Suppressor macrophage treated with lipopolysaccharide for 4 hours (primary cell): ENCODE results near the gene PTPMT1.
"Not testable (repeated sequence)": the region's sequence is repeated elsewhere in the genome, so short reads cannot be mapped to it uniquely, and the experiment has no call there.

Experiments used
- DNase-seq: peaks from one replicate; pipeline ENCODE4 v3.0.0-alpha.2; 2020

PTPMT1 gene

DNA sequence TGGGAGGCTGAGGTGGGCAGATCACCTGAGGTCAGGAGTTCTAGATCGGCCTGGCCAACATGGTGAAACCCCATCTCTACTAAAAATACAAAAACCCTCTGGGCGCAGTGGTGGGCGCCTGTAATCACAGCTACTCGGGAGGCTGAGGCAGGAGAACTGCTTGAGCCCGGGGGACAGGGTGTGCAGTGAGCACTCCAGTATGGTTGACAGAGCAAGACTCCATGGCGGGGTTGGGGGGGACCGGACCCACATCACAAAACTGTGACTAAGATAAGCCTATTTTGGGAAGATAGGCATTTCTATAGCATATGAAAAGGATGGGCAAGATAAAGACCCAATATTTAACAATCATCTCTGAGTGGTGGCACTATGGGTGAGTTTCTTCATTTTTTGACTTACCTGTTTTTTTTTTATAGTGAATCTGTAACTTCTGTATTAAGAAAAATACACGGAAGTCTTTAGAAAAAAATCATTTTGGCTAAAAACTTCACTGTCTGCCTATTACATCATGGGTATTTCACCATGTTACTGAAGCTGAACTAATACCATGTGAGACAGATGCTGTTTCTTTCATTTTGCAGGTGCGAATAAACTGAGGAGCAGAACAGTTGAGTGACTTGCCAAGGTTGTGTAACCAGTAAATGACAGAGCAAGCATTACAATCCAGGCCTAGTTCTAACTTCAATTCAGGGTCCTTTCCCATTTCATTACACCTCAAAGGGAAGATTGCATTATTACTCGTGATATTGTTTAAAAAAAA, 14.9 kb upstream of the PTPMT1 start:
- peak; percentile 49 for DNase-seq

DNA sequence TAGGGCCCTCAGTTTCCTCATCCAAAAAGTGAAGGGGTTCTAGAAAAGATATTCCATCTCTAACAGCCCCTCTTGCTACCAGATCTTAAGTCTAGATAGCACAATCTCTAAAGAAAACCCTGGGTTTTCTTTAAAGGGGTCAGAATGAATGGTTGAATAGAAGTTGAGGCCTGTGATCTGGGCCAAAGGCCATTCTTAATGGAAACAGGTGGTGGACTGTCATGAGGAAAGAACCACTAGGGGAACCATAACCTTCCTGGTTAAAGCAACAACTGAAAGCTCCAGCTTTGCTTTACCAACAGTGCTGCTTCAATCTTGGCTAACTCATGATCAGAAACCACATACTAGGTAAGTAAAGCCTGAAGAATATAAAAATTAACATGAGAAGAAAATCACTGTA, 14.3 kb upstream of the PTPMT1 start:
- DNase-seq = peak; percentile 43

DNA sequence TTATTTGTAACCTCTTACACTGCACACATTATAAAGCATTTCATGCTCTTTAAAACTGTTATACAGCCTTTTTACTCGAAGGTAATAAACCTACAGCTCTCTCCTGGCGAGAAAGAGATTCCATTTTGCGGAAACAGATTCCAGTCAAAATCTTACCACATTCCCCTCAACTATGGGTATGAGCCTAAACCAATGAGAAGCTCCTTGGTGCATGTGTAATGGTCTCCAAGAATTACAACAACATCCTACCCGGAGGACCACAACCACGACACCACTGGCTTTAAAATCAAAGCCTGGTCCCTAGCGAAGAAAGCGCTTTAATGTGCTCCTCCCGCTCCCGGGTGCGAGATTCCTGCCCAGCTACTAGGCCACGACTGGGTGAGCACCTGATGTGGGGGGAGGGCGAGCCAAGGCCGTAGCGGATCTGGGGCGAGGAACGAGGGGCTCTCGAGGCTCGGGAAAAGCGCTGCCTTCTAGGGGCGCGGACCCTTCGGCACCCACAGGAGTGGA, 13.3 kb upstream of the PTPMT1 start:
- peak; percentile 56 for DNase-seq

DNA sequence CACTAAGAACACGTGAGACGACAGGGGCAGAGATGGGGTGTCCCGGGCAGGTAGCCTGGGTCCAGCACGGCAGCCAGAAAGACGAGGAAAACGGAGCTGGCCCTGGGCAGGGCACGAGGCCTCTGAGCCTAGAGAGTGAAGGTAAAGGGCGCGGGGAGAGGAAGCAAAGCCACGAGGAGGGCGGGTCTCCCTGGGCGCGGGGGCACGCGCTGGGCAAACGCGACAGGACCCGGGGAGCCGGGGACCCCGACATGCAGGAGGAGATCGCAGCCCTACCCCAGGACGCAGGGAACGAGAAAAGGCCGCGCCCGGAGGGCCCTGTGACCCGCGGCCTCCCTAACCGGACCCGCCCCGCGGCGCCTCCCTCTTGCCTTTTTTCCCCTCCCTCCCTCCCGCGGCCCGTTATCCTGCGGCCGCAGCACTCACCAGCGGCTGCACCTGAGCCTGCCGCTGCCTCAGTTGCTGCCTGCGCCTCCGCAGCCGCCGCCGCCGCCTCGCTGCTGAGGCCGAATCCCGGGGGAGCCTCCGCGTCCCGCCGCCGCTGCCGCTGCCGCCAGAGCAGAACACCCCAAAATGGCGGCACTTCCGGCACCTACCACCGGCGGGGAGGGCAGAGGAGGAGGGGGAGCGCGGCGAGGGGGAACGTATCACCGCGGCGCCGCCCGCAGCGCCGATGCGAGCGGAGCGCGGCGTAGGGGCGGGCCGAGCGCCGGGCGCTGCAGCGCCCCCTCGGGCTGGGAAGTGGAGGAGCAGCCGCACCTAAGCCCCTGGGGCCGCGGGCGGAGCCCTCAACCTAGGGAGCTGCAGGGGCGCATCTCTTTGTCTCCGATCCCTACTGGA, 12.6 kb upstream of the PTPMT1 start, which contains the start of gene CELF1:
TSS of gene CELF1 (minus strand) at position 567 of the 840 bp plus-strand sequence. CDS start 53,609 bp downstream, outside the sequence.
- peak; percentile 96 for DNase-seq

DNA sequence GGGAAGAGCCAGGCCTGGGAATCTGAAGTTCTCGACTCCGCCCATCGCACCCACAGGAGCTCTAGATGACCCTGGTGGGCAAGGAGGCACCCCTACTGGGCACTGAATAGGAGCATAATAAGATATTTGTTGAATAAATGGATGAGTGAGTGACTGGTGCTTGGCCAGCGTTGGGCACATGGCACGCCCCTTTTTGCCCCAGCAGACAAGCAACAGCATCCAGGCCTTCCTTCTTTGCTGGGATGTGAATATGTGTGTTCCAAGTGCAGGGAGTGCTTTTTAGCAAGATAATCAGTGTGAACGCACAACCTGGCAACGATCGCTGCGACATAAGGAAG, 12.0 kb upstream of the PTPMT1 start:
- no peak for DNase-seq

DNA sequence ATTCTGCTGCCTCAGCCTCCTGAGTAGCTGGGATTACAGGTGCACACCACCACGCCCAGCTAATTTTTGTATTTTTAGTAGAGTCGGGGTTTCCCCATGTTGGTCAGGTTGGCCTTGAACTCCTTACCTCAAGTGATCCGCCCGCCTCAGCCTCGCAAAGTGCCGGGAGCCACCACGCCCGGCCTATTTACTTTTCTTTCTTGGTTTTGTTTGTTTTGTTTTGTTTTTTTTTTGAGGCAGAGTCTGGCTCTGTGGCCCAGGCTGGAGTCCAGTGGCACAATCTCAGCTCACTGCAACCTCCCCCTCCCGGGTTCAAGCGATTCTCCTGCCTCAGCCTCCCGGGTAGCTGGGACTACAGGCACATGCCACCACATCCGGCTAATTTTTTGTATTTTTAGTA, 8.4 kb upstream of the PTPMT1 start:
- not testable (repeated sequence) for DNase-seq

DNA sequence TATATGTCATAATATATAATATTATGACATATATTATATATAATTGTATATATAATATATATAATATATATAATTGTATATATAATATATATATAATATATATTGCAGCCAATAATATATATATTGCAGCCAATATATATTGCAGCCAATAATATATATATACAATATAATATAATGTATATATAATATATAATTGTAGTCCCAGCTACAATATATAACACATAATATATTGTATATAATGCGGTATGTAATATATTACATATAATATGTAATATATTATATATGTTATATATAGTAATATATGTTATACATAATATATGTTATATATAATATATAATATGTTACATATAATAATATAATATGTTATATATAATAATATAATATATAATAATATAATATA, 6.7 kb upstream of the PTPMT1 start:
- no peak for DNase-seq

DNA sequence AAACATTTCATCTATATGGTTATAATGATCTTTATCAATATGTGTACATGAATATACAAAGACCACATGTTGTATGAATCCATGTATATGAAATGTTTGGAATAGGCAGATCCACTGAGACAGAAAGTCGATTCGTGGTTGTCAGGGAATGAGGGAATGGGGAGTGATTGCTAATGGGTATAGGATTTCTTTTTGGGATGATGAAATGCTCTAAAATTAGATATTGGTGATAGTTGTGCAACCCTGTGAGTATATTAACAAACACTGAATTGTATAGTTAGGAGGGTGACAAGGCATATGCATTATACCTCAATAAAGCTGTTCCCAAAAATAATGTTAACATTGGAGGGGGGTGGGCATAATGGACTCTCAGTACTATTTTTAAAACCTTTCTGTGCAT, 5.0 kb upstream of the PTPMT1 start:
- no peak for DNase-seq

DNA sequence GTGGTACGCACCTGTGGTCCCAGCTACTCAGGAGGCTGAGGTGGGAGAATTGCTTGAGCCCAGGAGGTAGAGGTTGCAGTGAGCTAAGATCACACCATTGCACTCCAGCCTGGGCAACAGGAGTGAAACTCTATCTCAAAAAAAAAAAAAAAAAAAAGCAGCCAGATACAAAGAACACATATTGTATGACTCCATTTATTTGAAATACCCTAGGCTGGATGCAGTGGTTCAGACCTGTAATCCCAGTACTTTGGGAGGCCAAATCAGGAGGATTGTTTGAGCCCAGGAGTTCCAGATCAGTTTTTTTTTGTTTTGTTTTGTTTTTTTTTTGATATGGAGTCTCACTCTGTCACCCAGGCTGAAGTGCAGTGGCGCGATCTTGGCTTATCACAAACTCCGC, 3.0 kb upstream of the PTPMT1 start:
- DNase-seq = not testable (repeated sequence)

DNA sequence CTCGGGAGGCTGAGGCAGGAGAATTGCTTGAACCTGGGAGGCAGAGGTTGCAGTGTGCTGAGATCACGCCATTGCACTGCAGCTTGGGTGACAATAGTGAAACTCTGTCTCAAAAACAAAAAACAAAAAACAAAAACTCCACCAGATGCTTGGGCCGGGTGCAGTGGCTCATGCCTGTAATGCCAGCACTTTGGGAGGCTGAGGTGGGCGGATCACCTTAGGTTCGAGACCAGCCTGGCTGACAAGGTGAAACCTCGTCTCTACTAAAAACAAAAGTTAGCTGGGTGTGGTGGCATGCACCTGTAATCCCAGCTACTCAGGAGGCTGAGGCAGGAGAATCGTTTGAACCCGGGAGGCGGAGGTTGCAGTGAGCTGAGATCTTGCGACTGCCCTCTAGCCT, 1.0 kb upstream of the PTPMT1 start:
- not testable (repeated sequence) for DNase-seq

DNA sequence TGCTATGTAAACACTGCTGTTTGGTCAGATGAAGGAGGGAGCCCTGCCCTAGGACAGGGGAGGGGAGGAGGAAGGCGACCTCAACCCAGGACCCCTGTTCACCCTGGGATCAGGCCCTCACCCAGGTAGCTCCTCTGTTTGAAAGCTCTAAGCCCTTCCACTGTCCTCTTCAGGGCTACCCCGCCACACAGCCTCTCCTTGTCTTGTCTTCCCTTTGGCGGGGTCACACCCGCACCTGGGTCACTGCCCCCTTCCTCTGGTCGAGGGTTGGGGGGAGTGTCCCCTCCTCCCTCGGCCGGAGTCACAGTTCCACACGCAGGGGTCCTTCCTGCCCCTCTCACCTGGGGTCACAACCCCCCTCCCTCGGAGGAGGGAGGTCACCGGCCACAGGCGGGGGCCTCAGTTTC, 463 bp upstream of the PTPMT1 start:
- no peak for DNase-seq

DNA sequence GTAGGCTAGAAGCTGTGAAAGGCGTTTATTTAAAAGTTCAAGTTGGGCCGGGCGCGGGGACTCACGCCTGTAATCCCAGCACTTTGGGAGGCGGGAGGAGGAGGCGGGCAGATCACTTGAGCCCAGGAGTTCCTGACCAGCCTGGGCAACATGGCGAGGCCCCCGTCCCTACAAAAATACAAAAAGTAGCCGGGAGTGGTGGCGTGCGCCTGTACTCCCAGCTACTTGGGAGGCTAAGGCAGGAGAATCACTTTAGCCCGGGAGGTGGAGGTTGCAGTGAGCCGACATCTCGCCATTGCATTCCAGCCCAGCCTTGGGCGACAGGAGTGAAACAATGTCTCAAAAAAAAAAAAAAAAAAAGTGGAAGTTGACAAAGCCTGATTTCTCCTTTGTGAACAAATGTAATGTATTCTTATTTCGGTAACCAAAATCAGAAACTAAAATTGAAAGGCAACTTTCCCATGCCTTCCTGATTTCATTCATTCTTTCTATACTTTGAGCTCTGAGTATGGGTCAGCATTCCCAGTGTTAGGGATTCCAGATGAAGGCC, 825 bp downstream of the PTPMT1 start:
- peak; percentile 60 for DNase-seq

DNA sequence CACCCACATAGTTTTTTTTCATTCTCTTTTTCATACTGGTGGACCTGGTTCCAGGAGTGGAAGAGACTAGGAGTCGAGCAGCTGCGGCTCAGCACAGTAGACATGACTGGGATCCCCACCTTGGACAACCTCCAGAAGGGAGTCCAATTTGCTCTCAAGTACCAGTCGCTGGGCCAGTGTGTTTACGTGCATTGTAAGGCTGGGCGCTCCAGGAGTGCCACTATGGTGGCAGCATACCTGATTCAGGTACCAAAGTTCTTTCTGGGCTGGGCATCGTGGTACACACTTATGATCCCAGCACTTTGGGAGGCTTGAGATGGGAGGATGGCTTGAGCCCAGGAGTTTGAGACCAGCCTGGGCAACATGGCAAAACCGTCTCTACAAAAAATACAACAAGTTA, 4.2 kb downstream of the PTPMT1 start:
- no peak for DNase-seq

DNA sequence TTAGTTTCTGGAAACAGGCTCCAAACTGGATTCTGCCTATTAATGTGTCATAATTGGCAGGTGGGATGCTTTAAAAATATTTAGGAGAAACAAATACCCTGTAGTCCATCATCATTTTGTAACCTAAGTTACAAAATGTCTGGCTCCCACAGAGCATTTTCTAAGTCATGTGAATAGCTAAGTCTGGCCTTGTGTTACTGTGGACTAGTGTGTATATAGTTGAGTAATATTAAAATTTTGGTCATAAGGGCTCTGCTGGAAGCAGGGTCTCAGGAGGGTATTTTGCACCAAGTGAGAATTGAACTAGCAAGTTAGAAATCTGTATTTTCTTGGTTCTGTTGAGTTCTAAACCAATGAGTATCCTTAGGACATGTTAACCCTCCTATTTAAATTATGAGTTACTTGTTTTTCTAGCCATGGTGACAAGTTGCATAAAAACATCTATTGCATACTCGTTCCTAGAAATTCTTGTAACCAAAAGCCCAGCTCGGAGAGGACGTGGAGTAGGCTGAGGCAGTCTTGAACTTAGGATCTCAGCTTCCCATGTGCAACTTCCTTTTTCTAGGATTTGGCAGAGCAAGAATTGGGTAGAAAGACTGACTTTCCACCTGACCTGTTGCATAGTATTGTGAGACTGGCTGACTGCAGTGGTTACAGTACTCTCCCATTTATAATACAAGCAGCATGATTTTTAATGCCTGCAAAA, 5.4 kb downstream of the PTPMT1 start:
- DNase-seq = no peak

DNA sequence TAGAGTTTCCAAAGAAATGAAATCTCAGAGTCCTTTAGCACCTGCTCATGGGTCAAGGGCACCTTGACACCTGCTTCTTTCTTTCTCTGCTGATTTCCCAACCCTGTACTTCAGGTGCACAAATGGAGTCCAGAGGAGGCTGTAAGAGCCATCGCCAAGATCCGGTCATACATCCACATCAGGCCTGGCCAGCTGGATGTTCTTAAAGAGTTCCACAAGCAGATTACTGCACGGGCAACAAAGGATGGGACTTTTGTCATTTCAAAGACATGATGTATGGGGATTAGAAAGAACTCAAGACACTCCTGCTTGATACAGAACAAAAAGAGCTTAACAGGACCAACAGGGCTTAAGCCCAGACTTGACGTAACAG, 5.9 kb downstream of the PTPMT1 start:
- DNase-seq = no peak

DNA sequence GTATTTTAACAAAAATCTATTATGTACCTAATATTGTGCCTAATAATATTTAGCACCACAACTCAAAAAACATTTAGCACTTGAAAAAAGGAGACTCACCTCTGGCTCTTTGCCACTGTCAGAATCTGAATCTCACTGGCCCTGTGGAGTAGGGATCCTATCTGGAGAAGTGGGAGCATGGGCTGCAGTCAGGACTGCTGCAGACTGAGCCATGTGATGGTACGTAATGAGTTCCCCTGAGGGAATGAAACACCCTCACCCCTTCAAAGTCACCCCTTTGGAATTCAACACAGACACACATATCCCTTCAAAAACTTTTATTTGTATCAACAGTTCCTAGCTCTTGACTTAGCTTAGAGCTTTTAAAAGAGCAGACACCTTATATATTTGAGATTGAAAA, 6.5 kb downstream of the PTPMT1 start:
- no peak for DNase-seq

DNA sequence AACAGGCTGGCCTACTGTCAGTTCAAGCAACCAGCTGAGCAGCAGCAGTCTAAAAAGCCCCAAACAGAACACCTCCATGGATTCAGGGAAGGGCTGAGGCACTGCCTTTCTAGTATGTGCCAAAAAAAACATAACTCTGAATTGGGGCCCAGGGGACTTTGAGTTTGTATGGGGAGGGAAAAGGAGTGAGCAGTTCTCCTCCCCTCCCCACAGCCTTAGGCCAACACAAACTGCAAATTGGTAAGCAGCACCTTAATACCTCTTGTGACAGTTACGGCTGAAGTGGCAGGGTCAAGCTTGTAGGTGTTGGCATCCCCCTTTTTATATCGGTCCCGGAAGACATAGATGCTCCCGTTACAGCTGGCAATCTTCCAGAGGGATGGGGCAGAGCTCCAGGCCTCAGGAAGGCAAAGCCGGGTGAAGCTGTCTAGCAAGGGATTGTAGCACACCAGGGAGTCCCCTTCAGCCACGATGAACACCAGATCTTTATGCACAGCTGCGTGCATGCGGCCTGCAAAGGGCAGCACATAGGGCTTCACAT, 7.4 kb downstream of the PTPMT1 start:
- DNase-seq = no peak

DNA sequence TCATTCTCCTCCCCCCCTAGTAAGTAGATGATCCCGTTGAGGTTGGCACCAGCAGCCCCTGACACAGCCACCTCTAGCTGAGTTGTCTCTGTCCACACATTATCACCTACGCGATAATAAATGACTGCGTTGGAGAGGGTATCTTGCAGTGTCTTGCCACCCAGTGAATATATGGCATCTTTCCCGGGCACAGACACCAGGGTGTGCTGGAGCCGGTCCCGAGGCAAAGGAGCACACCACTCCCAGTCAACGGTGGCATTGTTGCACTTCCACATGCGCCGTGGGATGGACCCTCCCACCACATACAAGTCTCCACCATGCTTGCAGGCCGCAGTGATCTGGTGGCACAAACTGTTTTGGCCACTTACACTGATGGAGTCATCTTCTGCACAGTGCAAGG, 7.9 kb downstream of the PTPMT1 start:
- no peak for DNase-seq

DNA sequence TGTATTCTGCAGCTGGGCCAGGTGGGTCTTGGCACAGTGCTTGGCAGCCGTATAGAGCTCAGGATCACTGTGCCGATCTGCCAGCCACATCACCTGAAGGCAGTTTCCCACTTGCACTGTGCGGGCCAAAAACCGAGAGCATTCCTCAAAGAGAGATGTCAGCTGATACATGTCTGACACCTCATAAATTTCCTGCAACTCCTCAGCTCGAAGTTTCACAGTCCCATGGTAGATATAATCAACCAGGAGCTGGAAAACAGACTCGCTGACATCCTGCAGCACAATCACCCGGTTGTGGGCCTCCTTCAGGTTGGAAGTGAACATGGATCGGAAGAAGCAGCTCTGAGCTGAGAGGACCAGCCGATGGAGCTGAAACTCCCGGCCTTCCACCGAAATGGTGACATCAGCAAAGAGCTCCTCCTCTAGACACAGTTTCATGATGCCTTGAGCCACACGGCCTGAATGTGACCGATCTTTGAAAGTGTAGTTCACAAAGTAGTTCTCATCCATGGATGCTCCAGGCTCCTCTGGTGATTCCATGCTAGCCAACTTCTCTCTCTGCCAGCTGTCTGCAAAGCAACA, 12.2 kb downstream of the PTPMT1 start:
- DNase-seq = no peak

DNA sequence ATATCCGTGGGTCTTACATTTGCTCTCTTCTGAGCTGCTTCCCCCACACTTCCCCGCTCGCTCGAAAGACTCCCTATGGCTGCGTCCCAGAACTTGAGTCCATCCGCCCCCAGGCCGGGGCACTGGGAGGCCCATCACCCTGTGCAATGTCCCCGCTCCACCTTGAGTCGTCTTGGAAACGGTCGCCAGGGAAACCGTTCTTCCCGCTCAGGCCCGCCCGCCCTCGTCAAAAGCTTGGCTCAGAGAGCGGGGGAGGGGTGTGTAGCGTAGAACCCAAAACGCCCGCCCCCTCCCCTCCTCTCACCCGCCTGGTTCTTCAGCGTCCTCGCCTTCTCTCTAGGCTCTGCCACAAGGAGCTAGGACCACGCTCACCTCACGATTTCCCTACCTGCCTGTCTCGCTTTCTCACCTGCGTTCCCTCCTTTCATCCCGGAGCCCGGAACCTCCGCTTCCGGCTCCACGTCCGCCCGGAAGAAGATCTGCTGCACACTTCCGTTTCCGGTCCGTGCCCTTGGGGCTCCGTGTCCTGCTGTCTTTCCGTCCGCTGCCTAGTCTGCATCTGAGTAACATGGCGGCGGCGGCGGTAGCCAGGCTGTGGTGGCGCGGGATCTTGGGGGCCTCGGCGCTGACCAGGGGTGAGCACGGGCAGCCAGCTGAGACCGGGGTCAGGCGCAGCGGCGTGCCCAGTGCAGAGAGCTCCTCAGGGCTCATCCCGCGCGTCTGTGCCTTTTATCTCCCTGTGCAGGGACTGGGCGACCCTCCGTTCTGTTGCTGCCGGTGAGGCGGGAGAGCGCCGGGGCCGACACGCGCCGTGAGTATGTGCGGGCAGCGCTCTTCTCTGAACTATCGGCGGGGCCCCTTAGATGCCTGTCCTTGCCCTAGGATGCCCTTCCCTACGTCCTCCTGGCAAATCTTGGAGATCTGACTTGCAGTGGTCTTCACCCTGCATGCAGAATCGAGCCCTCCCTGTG, 13.4 kb downstream of the PTPMT1 start, which contains the start of the genes KBTBD4 and NDUFS3:
TSS of gene KBTBD4 (minus strand) at position 447 of the 971 bp plus-strand sequence. CDS start at position 428, 19 bp downstream.
TSS of gene NDUFS3 (plus strand) at position 551 of the 971 bp plus-strand sequence. CDS start at position 569, 18 bp downstream.
- peak; percentile 90 for DNase-seq

DNA sequence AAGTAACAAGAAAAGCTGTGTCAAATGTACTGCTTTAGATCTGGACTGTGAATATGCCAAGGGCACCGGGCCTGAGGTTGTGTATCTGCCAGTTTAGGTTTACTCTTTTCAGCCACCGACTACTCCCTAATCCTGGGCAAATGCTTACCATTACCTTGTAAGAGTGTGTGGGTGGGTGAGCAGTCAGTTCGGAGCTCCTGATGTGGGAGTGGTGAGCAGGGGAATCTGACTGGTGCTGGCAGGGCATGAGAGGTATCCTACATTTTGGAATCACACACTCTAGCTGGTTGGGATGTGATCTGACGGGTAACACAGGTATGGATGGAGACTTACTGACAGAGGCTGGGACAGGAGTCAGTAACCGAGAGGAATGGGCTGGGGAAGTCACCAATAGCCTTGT, 18.4 kb downstream of the PTPMT1 start:
- DNase-seq = no peak
